DOHH2 (cell line): Measurements from ENCODE around the gene KRTAP5-8.

Experiments used
- H3F3A ChIP-seq: fragments of 200-600 bp; sonication (generic), shearing (Covaris generic); 2 replicates; pipeline ENCODE4 v1.6.0; 2016; ENCODE audit warnings: antibody characterized with exemption, mild to moderate bottlenecking; ENCODE audit not compliant: control insufficient read depth, insufficient read depth
- H3K27ac ChIP-seq: fragments of 200-600 bp; sonication (generic); 2 replicates; pipeline ENCODE4 v1.5.1; 2014; ENCODE audit warnings: low read depth, mild to moderate bottlenecking, low read length, moderate library complexity
- H3K27me3 ChIP-seq: fragments of 200-600 bp; sonication (generic); 2 replicates; pipeline ENCODE4 v1.6.1; 2014; ENCODE audit warnings: mild to moderate bottlenecking, low read length, mixed read lengths; ENCODE audit not compliant: control insufficient read depth
- H3K36me3 ChIP-seq: fragments of 200-600 bp; sonication (generic); 2 replicates; pipeline ENCODE4 v1.6.1; 2014; ENCODE audit warnings: mild to moderate bottlenecking, low read length, moderate library complexity, mixed read lengths; ENCODE audit not compliant: control insufficient read depth
- H3K4me1 ChIP-seq: fragments of 200-600 bp; sonication (generic); 2 replicates; pipeline ENCODE4 v1.6.1; 2014; ENCODE audit warnings: mild to moderate bottlenecking, low read length, mixed read lengths; ENCODE audit not compliant: control insufficient read depth
- H3K4me2 ChIP-seq: fragments of 200-600 bp; sonication (generic); 2 replicates; pipeline ENCODE4 v1.6.0; 2014; ENCODE audit warnings: mild to moderate bottlenecking, low read length, moderate library complexity
- H3K4me3 ChIP-seq: fragments of 200-600 bp; sonication (generic); 2 replicates; pipeline ENCODE4 v1.5.1; 2014; ENCODE audit warnings: mild to moderate bottlenecking, low read length, mixed read lengths
- H3K79me2 ChIP-seq: fragments of 200-600 bp; sonication (generic); 2 replicates; pipeline ENCODE4 v1.6.1; 2014; ENCODE audit warnings: mild to moderate bottlenecking, low read length, mixed read lengths; ENCODE audit not compliant: control insufficient read depth
- H3K9me2 ChIP-seq: fragments of 200-600 bp; sonication (generic); replicated peaks from 2 replicates; pipeline ENCODE4 v1.6.1; 2014; ENCODE audit warnings: mild to moderate bottlenecking, low read length, mixed read lengths; ENCODE audit not compliant: control insufficient read depth
- H3K9me3 ChIP-seq: fragments of 200-600 bp; sonication (generic); 2 replicates; pipeline ENCODE4 v1.6.1; 2014; ENCODE audit warnings: antibody characterized with exemption, low read length, mixed read lengths; ENCODE audit not compliant: control insufficient read depth, insufficient read depth
- H4K20me1 ChIP-seq: fragments of 200-600 bp; sonication (generic); 2 replicates; pipeline ENCODE4 v1.6.0; 2014; ENCODE audit warnings: low read depth, mild to moderate bottlenecking, antibody characterized with exemption, low read length, moderate library complexity; ENCODE audit not compliant: control insufficient read depth, insufficient read depth
- EZH2phosphoT487 ChIP-seq: fragments of 200-600 bp; sonication (generic); IDR thresholded peaks from 2 replicates; pipeline ENCODE4 v1.6.1; 2017; ENCODE audit warnings: borderline replicate concordance, mild to moderate bottlenecking, antibody characterized with exemption, low read length, moderate library complexity, mixed read lengths
- TF ChIP-seq, protein P1 (sequence below): fragments of 200-600 bp; sonication (generic); IDR thresholded peaks from one replicate; pipeline ENCODE4 v1.5.1; 2014; ENCODE audit warnings: antibody characterized with exemption, mild to moderate bottlenecking, low read depth, low read length; ENCODE audit not compliant: poor library complexity, severe bottlenecking

KRTAP5-8 gene

DNA sequence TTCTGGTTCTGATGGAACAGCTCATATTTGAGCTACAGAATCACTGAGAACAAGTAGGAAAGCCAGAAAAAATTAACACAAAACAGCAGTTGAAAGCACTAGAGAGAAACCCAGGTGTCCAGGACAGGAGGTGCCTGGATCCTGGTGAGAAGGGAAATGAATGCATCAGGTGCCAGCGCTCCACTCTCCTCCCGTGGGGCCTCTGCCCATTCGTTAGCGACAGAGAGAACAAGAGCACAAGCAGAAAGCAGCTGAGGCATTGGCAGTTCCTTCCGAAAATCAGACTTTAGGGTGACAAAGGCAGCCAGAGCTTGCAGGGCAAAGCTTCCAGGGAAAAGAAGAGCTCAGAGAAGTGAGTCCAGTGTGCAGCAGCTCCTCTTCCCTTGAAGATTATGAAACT lies 30.7 kb upstream of the KRTAP5-8 start:
- Histone ChIP-seq H3K4me1 (no peaks in the 10 kb centered on the region), H4K20me1 (no peaks in the 10 kb centered on the region), H3F3A (no peaks in the 10 kb centered on the region), H3K4me2 (no peak overlapping the region), H3K9me2 (no peaks in the 10 kb centered on the region), H3K4me3 (no peak overlapping the region), H3K27ac (no peak overlapping the region), H3K36me3 (no peaks in the 10 kb centered on the region), H3K9me3 (no peaks in the 10 kb centered on the region), H3K27me3 (0 out of 2 replicates have a peak, but pooled peaks cover 4% of the 10 kb centered on the region), H3K79me2 (no peaks in the 10 kb centered on the region)
- TF ChIP-seq EZH2phosphoT487, result no peak
- TF ChIP-seq, protein P1, sequence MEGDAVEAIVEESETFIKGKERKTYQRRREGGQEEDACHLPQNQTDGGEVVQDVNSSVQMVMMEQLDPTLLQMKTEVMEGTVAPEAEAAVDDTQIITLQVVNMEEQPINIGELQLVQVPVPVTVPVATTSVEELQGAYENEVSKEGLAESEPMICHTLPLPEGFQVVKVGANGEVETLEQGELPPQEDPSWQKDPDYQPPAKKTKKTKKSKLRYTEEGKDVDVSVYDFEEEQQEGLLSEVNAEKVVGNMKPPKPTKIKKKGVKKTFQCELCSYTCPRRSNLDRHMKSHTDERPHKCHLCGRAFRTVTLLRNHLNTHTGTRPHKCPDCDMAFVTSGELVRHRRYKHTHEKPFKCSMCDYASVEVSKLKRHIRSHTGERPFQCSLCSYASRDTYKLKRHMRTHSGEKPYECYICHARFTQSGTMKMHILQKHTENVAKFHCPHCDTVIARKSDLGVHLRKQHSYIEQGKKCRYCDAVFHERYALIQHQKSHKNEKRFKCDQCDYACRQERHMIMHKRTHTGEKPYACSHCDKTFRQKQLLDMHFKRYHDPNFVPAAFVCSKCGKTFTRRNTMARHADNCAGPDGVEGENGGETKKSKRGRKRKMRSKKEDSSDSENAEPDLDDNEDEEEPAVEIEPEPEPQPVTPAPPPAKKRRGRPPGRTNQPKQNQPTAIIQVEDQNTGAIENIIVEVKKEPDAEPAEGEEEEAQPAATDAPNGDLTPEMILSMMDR, result no peak

DNA sequence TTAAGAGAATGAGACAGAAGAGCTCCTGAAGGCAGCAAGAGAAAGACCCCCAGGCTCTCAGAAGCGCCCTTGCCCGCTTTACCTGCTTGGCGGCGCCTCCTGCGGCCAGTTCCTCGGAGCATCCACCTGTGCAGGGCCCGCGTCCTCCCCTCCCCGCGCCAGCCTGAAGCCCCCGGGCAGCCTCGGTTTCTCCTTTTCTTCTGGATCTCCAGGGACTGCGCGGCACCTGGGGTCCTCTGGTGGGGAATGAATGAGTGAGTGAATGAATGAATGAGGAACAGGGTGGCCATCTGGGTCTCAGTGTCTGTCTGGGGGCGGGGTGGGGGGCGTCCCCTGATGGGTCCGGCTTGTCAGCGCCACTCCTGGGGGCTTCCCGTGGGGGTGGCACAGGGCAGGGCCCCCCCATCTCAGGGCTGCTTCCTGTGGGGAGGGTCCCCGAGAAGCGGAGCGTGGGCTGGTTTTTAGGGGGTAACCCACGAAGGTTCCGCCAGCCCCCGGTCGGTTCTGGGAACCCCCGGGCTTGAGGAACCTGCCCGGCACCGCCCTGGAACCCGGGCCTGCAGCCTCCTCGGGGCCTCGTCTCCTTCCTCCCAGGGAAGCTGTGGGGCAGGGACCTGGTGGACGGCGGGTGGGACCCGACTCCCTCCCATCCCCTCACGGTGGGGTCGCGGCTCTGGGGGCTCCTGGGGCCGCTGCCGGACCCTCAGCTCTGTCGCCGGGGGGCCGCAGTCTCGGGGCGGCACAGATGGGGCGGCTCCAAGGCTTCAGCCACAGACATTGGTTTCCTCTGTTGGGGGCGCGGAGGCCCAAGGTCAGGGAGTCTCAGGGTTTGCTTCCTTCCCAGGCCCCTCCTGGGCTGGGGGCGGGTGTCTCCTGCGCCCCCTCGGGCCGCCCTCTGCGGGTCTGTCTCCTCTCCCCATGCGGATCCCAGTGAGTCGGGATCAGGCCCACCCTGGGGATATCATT lies 19.0 kb upstream of the KRTAP5-8 start:
- Histone ChIP-seq H3K4me1 (no peaks in the 10 kb centered on the region), H3K27me3 (no peaks in the 10 kb centered on the region), H3K4me2 (no peak overlapping the region), H3K27ac (no peak overlapping the region), H3K36me3 (no peaks in the 10 kb centered on the region), H3K9me3 (no peaks in the 10 kb centered on the region; the same call in 1 of the 2 replicates), H3F3A (no peaks in the 10 kb centered on the region), H3K9me2 (no peaks in the 10 kb centered on the region), H4K20me1 (no peaks in the 10 kb centered on the region), H3K4me3 (no peak overlapping the region), H3K79me2 (no peaks in the 10 kb centered on the region)
- no peak for TF ChIP-seq EZH2phosphoT487
- TF ChIP-seq, protein P1, result no peak

DNA sequence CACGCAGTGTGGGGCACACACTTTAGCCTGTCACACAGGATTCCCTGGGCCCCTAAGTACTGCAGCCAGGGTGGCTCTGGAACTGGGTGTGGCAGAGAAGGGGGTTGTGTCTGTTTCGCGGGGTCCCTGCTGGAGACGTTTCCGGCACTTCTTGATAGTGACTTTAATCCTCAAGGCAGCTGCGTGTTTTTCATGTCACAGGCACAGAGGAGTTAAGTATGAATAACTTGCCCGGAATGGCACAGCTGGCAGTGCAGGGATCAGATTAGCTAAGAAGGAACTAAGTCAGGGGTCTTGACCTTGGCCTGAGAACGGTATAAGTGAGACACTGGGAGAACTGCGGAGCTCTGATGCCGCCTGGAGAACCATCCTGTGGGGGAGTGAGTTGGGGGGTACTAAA lies 18.3 kb upstream of the KRTAP5-8 start:
- TF ChIP-seq, protein P1, result no peak
- no peak for TF ChIP-seq EZH2phosphoT487
- no peaks in the 10 kb centered on the region for H3K27me3 ChIP-seq
- no peaks in the 10 kb centered on the region for H4K20me1 ChIP-seq
- H3K27ac ChIP-seq, result no peak overlapping the region
- no peak overlapping the region for H3K4me3 ChIP-seq
- H3K4me1 ChIP-seq, result no peaks in the 10 kb centered on the region
- no peaks in the 10 kb centered on the region; the same call in 1 of the 2 replicates for H3K9me3 ChIP-seq
- no peaks in the 10 kb centered on the region for H3K79me2 ChIP-seq
- no peaks in the 10 kb centered on the region for H3K36me3 ChIP-seq
- H3K4me2 ChIP-seq, result no peak overlapping the region
- H3K9me2 ChIP-seq, result no peaks in the 10 kb centered on the region
- H3F3A ChIP-seq, result no peaks in the 10 kb centered on the region
